Tibial artery (tissue), 4 donors: Measurements from ENCODE around the gene SHD.
"Not testable (repeated sequence)": the region's sequence is repeated elsewhere in the genome, so short reads cannot be mapped to it uniquely, and the experiment has no call there.

Source experiments
- DNase-seq, 2 donors: peaks; one replicate each; pipeline ENCODE4 v3.0.0-alpha.2; 2019
- H3K27ac ChIP-seq, 2 donors: fragments of 200-600 bp; sonication (generic) in 1 of 2; 1 replicate in 1 of 2; 2 replicates in 1 of 2; pipeline ENCODE4 v1.5.1; 2018 to 2019; ENCODE audit warnings: mild to moderate bottlenecking in 1 of 2
- H3K27me3 ChIP-seq, 2 donors: fragments of 200-600 bp; sonication (generic) in 1 of 2; one replicate each; pipeline versions ENCODE4 v1.5.1 to v1.6.0; 2016 to 2019
- H3K36me3 ChIP-seq, 3 donors: fragments of 200-600 bp; sonication (generic) in 2 of 3; one replicate each; pipeline ENCODE4 v1.5.1; 2016 to 2019; ENCODE audit warnings: mild to moderate bottlenecking in 2 of 3
- H3K4me1 ChIP-seq, 4 donors: fragments of 200-600 bp; sonication (generic) in 2 of 4; 1 replicate in 3 of 4; 2 replicates in 1 of 4; pipeline ENCODE4 v1.5.1; 2016 to 2019
- H3K4me3 ChIP-seq, 2 donors: fragments of 200-600 bp; sonication (generic) in 1 of 2; 1 replicate in 1 of 2; 2 replicates in 1 of 2; pipeline ENCODE4 v1.5.1; 2018 to 2019; ENCODE audit warnings: mild to moderate bottlenecking in 2 of 2
- H3K9me3 ChIP-seq, 3 donors: fragments of 200-600 bp; sonication (generic) in 1 of 3; one replicate each; pipeline ENCODE4 v1.5.1; 2016 to 2019
- intact Hi-C: fragments of 100-400 bp; cut with DNase I; formaldehyde crosslinking; loops from one replicate; pipeline ENCODE4 v1.15.0; 2023; ENCODE audit warnings: low total_unique reads
- TF ChIP-seq, protein P1 (sequence below), 2 experiments: fragments of 200-600 bp in 1 of 2; fragments of 450-650 bp in 1 of 2; IDR thresholded peaks; one replicate each; pipeline ENCODE4 v1.5.1; 2017 to 2019; ENCODE audit warnings: antibody characterized with exemption in 2 of 2, mild to moderate bottlenecking in 1 of 2, moderate library complexity in 1 of 2

SHD gene

DNA sequence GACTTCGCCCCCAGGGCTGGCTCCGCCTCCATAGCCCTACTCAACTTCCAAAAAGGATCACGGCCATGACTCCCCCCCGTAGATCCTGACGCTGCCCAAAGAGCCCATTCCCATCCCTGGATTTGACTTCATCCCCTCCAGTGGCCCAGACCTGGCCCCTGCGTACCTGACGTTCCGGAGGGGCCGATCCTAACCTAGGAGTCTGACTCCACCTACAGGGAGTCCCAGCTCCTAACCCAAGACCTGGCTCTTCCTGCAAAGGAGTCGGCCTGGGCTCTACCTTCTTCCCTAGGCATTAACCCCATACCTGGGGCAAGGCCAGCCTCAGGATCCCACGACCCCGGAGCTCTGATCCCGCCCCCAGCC is 48.8 kb downstream of the SHD start:
- H3K4me1 ChIP-seq, result peaks cover 0 to 26% (median 19%) of the 10 kb centered on the region in 4 donors
- H3K4me3 ChIP-seq, result peak overlapping the region in 1 of 2 donors; percentile 45
- peaks cover 0 to 12% (median 0%) of the 10 kb centered on the region in 3 donors for H3K36me3 ChIP-seq
- H3K9me3 ChIP-seq, result no peaks in the 10 kb centered on the region
- H3K27ac ChIP-seq, result peak overlapping the region in 1 of 2 donors; percentile 44
- no peak for DNase-seq
- intact Hi-C loops, result no loop called here
- peaks cover 0 to 48% of the 10 kb centered on the region in 2 donors for H3K27me3 ChIP-seq
- TF ChIP-seq, protein P1, sequence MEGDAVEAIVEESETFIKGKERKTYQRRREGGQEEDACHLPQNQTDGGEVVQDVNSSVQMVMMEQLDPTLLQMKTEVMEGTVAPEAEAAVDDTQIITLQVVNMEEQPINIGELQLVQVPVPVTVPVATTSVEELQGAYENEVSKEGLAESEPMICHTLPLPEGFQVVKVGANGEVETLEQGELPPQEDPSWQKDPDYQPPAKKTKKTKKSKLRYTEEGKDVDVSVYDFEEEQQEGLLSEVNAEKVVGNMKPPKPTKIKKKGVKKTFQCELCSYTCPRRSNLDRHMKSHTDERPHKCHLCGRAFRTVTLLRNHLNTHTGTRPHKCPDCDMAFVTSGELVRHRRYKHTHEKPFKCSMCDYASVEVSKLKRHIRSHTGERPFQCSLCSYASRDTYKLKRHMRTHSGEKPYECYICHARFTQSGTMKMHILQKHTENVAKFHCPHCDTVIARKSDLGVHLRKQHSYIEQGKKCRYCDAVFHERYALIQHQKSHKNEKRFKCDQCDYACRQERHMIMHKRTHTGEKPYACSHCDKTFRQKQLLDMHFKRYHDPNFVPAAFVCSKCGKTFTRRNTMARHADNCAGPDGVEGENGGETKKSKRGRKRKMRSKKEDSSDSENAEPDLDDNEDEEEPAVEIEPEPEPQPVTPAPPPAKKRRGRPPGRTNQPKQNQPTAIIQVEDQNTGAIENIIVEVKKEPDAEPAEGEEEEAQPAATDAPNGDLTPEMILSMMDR (IDR thresholded peaks at IDR 0.05), result no peak

GRCh38 chr19:4328243-4328990 is 49.4 kb downstream of the SHD start:
- H3K36me3 ChIP-seq, result peaks cover 0 to 12% (median 0%) of the 10 kb centered on the region in 3 donors
- DNase-seq, result peak; percentile 66 to 96
- TF ChIP-seq, protein P1 (IDR thresholded peaks at IDR 0.05), result no peak
- peaks cover 0 to 47% of the 10 kb centered on the region in 2 donors for H3K27me3 ChIP-seq
- H3K4me1 ChIP-seq, result peaks cover 0 to 26% (median 19%) of the 10 kb centered on the region in 4 donors
- no peaks in the 10 kb centered on the region for H3K9me3 ChIP-seq
- intact Hi-C loops, result no loop called here
- peak overlapping the region in 1 of 2 donors; percentile 44 for H3K27ac ChIP-seq
- H3K4me3 ChIP-seq, result peak overlapping the region; percentile 30 to 45

DNA sequence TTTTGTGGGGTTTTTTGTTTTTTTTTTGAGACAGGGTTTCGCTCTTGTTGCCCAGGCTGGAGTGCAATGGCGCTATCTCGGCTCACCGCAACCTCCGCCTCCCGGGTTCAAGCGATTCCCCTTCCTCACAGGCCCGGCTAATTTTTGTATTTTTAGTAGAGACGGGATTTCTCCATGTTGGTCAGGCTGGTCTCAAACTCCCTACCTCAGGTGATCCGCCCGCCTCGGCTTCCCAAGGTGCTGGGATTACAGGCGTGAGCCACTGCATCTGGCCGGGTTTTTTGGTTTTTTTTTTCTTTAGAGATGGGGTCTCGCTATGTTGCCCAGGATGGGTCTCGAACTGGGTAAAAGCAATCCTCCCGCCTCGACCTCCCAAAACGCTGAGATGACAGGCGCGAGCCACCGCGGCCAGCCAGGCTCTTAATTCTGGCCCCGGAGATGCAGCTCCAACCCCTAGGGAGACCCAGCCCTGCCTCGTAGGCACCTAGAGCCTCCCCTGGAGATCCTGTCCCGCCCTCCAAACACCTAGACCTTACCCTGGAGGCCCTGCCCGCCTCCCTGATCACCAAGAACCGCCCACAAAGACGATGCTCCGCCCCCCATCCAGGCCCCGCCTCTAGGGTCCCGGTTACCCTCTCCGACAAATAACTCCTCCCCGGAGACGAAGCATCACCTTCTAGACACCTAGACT is 50.1 kb downstream of the SHD start:
- H3K9me3 ChIP-seq, DNase-seq, intact Hi-C loops: not testable (repeated sequence)
- Histone ChIP-seq H3K4me3 (peak overlapping the region; percentile 30 to 45), H3K4me1 (peaks cover 0 to 26% (median 19%) of the 10 kb centered on the region in 4 donors), H3K27ac (peak overlapping the region in 1 of 2 donors; percentile 34), H3K27me3 (peaks cover 0 to 47% of the 10 kb centered on the region in 2 donors), H3K36me3 (peaks cover 0 to 12% (median 0%) of the 10 kb centered on the region in 3 donors)

GRCh38 chr19:4329858-4330257 is 50.8 kb downstream of the SHD start:
- Histone ChIP-seq H3K4me1 (peaks cover 0 to 26% (median 19%) of the 10 kb centered on the region in 4 donors), H3K4me3 (no peak overlapping the region), H3K27ac (no peak overlapping the region), H3K27me3 (peaks cover 0 to 45% of the 10 kb centered on the region in 2 donors), H3K9me3 (no peaks in the 10 kb centered on the region), H3K36me3 (peaks cover 0 to 8% (median 0%) of the 10 kb centered on the region in 3 donors)
- intact Hi-C loops, result no loop called here
- no peak for DNase-seq
- TF ChIP-seq, protein P1 (IDR thresholded peaks at IDR 0.05), result no peak

DNA sequence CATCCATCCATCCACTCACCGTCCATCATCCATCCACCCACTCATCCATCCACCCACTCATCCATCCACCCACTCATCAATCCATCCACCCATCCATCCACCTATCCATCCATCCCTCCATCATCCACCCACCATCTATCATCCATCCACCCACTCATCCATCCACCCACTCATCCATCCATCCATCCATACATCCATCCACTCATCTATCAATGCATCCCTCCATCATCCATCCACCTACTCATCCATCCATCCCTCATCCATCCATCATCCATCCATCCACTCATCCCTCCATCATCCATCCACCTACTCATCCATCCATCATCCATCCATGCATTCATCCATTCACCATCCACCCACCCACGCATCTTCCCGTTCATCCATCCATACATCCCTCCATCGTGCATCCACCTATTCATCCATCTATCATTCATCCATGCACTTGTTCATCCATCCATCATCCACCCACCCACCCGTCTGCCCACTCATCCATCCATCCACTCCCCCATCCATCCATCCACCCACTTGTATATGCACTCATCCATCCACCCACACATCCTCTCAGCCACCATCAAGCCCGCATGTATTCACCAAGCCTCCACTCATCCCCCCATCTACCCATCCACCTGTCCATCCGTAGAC is 56.0 kb downstream of the SHD start:
- DNase-seq, result no peak
- Histone ChIP-seq H3K27me3 (peaks cover 0 to 4% of the 10 kb centered on the region in 2 donors), H3K9me3 (no peaks in the 10 kb centered on the region), H3K4me1 (peaks cover 0 to 8% (median 2%) of the 10 kb centered on the region in 4 donors), H3K27ac (no peak overlapping the region), H3K4me3 (no peak overlapping the region), H3K36me3 (peaks cover 0 to 8% (median 0%) of the 10 kb centered on the region in 3 donors)
- TF ChIP-seq, protein P1 (IDR thresholded peaks at IDR 0.05), result no peak
- intact Hi-C loops, result no loop called here
